ENCODE results near the gene TRIM75. TPM values are rescaled to one million over a fixed set of nuclear protein-coding genes. Genes with fewer than 3 reads are reported as not detected.
"Not testable (repeated sequence)": the region's sequence is repeated elsewhere in the genome, so short reads cannot be mapped to it uniquely, and the experiment has no call there.

TRIM75 gene
- total RNA-seq, 2 donors from 2014 or later = not detected

DNA sequence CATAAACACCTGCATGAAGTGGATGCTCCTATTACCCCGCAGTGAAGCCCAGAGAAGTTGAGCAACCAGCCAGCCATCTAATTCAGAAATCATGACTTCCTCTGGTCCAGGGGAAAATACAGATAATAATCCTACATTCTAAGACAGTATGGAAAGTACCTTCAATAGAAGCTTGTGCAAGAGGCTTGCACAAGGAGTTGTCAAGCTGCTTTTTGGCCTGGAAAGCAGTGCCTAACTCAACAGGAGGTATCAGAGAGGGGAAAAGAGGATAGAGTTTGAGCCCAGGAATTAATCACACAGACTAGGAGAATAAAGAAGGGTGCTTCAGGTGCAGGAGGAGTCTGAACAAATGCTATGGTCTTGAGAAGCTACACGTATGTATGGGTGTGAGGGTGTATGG is 32.3 kb downstream of the TRIM75 start:
- Histone ChIP-seq H3K4me3 (no peak overlapping the region), H3K27me3 (no peaks in the 10 kb centered on the region), H3K9me3 (no peaks in the 10 kb centered on the region), H3K27ac (no peak overlapping the region), H3K36me3 (replicated peaks in 1 of 2; ENCODE audit: insufficient read depth in 1 of 2, low read depth in 2 of 2) (peaks cover 0 to 23% of the 10 kb centered on the region in 2 donors), H3K4me1 (no peaks in the 10 kb centered on the region)
- WGBS, 2 donors = 88 to 98% methylated on average over 2 of the region's 2 CpGs
- TF ChIP-seq, protein P1, sequence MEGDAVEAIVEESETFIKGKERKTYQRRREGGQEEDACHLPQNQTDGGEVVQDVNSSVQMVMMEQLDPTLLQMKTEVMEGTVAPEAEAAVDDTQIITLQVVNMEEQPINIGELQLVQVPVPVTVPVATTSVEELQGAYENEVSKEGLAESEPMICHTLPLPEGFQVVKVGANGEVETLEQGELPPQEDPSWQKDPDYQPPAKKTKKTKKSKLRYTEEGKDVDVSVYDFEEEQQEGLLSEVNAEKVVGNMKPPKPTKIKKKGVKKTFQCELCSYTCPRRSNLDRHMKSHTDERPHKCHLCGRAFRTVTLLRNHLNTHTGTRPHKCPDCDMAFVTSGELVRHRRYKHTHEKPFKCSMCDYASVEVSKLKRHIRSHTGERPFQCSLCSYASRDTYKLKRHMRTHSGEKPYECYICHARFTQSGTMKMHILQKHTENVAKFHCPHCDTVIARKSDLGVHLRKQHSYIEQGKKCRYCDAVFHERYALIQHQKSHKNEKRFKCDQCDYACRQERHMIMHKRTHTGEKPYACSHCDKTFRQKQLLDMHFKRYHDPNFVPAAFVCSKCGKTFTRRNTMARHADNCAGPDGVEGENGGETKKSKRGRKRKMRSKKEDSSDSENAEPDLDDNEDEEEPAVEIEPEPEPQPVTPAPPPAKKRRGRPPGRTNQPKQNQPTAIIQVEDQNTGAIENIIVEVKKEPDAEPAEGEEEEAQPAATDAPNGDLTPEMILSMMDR (IDR thresholded peaks at IDR 0.05) = no peak
- TF ChIP-seq POLR2A (IDR thresholded peaks at IDR 0.05) = no peak
- no peak for DNase-seq
- no peak for ATAC-seq
- intact Hi-C loops (cut with DNase I) = no loop called here

GRCh38 chr4:165088366-165088765 is 34.7 kb downstream of the TRIM75 start:
- no peaks in the 10 kb centered on the region for H3K9me3 ChIP-seq
- no peaks in the 10 kb centered on the region for H3K4me1 ChIP-seq
- H3K27ac ChIP-seq = no peak overlapping the region
- no peak for ATAC-seq
- TF ChIP-seq, protein P1 (IDR thresholded peaks at IDR 0.05) = no peak
- no peak for TF ChIP-seq POLR2A (IDR thresholded peaks at IDR 0.05)
- DNase-seq = no peak
- no peaks in the 10 kb centered on the region for H3K27me3 ChIP-seq
- intact Hi-C loops (cut with DNase I) = no loop called here
- H3K36me3 ChIP-seq (replicated peaks in 1 of 2; ENCODE audit: insufficient read depth in 1 of 2, low read depth in 2 of 2) = peaks cover 0 to 25% of the 10 kb centered on the region in 2 donors
- no peak overlapping the region for H3K4me3 ChIP-seq
- 63 to 76% methylated on average over 3 of the region's 3 CpGs for WGBS, 2 donors

- H3K36me3 ChIP-seq (replicated peaks in 1 of 2; ENCODE audit: insufficient read depth in 1 of 2, low read depth in 2 of 2) = peaks cover 0 to 15% of the 10 kb centered on the region in 2 donors
- H3K4me1 ChIP-seq; H3K27me3 ChIP-seq; intact Hi-C loops (cut with DNase I); H3K4me3 ChIP-seq; DNase-seq; H3K9me3 ChIP-seq; ATAC-seq; H3K27ac ChIP-seq: not testable (repeated sequence)
- 95 to 97% methylated on average over 8 of the region's 8 CpGs for WGBS, 2 donors
Measured at GRCh38 chr4:165092187-165092586, 38.5 kb downstream of the TRIM75 start.

DNA sequence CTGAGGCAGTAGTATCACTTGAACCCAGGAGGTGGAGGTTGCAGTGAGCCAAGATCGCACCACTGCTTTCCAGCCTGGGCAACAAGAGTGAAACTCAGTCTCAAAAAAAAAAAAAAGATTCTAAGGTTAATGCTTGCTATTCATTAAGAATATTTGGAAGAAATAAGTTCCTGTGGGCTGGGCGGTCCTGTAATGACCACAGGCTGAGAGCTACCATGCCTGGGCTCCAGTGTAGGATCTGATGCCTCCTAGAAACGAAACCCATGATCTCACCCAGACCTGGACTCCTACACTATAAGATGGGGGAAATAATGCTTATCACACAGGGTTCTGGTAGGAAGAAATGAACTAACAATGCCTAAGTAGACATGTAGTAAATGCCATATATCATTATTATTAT is 41.2 kb downstream of the TRIM75 start:
- no peak for ATAC-seq
- no peak overlapping the region for H3K27ac ChIP-seq
- no peaks in the 10 kb centered on the region for H3K27me3 ChIP-seq
- peaks cover 0 to 1% of the 10 kb centered on the region in 2 donors for H3K36me3 ChIP-seq (replicated peaks in 1 of 2; ENCODE audit: insufficient read depth in 1 of 2, low read depth in 2 of 2)
- TF ChIP-seq, protein P1 (IDR thresholded peaks at IDR 0.05) = no peak
- intact Hi-C loops (cut with DNase I) = no loop called here
- no peaks in the 10 kb centered on the region for H3K9me3 ChIP-seq
- H3K4me3 ChIP-seq = no peak overlapping the region
- WGBS, 2 donors = 97 to 100% methylated on average over 3 of the region's 3 CpGs
- H3K4me1 ChIP-seq = no peaks in the 10 kb centered on the region
- no peak for DNase-seq

DNA sequence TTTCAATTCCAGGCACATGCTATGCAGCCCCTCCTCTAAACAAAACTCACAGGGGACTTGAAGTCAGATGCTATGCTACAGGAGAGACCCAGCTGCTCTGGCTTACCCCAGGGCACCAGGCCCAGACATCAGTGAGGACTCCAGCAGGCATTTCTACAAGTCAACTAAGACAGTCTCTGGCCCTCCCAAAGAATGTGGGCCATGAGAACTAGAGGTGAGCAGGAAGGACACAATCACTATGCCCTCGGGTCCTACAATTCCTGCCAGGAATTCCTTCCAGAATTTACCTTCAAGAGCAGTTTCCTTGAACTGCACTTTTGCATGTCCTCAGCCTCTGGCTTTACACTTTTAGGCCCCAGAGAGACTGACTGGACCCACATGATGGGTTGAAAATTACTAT is 41.6 kb downstream of the TRIM75 start:
- 47 to 75% methylated on average over 1 of the region's 1 CpG for WGBS, 2 donors
- intact Hi-C loops (cut with DNase I) = no loop called here
- peaks cover 0 to 1% of the 10 kb centered on the region in 2 donors for H3K36me3 ChIP-seq (replicated peaks in 1 of 2; ENCODE audit: insufficient read depth in 1 of 2, low read depth in 2 of 2)

More for the DNA sequence above, 41.6 kb downstream of the TRIM75 start:
- TF ChIP-seq, protein P1 (IDR thresholded peaks at IDR 0.05) = no peak
- TF ChIP-seq POLR2A (IDR thresholded peaks at IDR 0.05) = no peak
- Histone ChIP-seq H3K27ac (no peak overlapping the region), H3K4me1 (no peaks in the 10 kb centered on the region), H3K27me3 (no peaks in the 10 kb centered on the region), H3K4me3 (no peak overlapping the region), H3K9me3 (no peaks in the 10 kb centered on the region)
- no peak for ATAC-seq
- no peak for DNase-seq

All from body of pancreas (tissue), 4 donors.